HG02943 (cell line): ENCODE results near the gene GAPDHS.

Experiments used
- ATAC-seq: cut with Tn5 transposase; IDR thresholded peaks from one replicate; pipeline ENCODE4 v1.9.1; 2021; ENCODE audit warnings: mild to moderate bottlenecking, low read depth, moderate library complexity; ENCODE audit not compliant: unreplicated experiment

GAPDHS gene

DNA sequence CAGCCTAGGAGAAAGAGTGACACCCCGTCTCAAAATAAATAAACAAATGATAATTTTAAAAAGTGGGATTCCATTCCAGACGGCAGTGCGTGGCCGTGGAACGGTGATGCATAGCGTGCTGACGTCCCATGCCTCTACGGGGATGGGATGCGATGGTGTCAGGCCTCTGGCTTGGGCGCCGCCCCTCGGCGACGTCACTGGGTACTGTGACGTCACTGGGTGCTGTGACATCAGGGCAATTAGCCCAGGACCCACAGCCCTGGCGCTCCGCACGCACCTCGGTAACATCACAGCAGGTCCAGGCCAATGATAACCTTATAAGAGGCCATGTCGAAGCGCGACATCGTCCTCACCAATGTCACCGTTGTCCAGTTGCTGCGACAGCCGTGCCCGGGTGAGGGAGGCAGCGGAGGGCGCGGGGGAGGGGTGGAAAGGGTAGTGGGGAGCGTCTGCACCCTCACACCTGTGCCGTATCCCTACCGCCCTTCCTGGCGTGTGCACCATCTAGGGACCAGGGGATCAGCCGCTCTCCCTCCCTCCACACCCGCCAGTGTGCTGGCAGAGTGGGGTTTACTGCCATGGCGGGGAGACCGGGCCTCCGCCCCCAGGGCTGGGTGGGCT lies at the start of gene GAPDHS:
Gene GAPDHS, plus strand, starts transcription at position 256 of the 621 bp plus-strand sequence. Its CDS starts 72 bp downstream, at position 328.
- no peak for ATAC-seq

DNA sequence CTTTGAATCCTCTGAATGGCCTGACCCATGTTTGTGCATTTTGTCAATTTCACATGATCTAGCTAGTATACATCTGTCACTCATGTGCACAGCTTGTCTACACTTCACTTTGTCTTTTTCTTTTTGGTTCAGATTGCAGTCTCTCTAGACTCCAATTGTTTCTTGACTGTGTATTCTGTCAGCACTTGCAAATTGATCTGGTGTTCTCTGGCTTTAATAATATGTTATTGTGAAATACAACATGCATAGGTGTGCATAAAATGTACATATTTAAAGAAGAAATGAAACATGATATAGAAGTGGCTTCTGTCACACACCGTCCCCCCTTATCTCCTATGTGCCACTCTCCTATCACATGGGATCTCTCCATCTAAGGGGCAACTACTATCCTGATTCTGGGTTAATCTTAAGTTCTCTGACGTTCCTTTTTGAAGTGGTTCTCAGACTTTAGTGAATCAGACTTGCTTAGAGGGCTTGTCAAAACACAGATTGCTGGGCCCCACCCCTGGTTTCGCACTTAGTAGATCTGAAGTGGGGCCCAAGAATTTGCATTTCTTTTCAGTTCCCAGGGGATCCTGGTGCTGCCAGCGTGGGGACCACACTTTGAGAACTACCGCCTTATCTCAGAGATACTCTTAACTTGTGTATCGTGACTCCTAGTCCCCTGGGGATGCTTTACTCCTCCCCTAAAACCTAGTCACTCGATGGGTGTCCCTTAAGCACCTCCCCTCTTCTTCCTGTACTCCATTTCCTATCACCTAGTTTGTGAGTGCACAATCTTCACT lies 48.8 kb upstream of the GAPDHS start:
- peak; percentile 57 for ATAC-seq

DNA sequence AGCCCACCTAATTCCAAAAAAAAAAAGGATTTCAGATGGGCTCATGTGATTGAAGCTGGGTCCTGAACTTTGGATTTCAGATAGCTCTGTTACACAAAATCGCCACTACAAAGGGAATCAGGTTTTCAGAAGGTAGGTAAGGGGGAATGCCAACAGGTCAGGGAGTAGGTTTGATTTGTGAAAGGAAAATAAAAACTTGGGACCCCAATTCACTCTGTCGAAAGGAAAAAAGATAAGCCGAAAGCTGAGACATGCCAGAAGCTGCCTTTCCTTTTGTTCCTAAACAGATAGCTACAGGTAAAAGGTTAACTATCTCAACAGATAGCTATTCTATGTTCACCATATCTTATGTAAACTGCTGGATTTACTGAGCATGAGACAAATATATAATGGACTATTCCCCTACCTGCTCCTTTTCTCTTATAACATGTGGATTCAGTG lies 47.0 kb upstream of the GAPDHS start:
- no peak for ATAC-seq

DNA sequence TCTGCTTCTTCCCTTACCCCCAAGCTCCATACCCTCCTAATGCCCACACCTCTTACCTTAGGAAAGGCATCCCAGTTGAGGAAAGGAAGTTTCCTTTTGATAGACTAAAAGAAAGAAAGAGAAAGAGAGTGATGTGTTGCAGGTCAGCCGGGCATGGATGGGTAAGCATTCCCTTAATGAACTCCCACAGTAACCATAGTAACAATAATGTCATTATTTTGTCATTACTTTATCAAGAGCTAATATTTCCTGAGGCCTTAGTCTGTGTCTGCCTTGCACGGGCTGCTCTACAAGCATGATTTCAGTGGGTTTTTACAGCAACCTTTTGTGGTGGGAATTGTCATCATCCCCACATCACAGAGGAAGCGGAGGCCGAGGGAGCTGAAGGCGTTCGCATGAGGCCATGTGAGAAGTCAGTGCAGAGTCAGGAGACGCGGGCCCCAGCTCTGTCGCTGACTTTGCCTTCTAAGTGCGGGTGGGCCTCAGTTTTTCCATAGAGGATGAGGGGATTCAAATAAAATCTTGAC lies 45.5 kb upstream of the GAPDHS start:
- ATAC-seq, result no peak

DNA sequence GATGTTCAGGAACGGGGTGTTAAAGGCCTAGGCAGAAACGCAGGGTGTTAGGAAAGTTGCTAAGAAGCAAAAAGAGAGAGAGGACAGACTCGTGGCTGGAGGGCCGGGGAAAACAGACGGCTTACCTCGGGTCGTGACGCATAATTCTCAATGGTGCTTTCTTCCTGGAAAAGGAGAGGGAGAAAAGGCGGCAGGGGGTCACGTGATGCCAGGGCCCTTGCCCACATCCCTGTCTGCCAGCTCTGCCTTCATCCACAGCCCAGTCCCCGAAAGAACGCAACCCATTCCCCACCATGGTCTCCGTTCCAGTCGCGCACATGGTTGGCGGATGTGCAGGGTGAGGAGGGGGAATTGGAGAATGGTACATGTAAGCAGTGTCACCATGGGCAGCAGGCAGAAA lies 44.6 kb upstream of the GAPDHS start:
- ATAC-seq, result no peak

DNA sequence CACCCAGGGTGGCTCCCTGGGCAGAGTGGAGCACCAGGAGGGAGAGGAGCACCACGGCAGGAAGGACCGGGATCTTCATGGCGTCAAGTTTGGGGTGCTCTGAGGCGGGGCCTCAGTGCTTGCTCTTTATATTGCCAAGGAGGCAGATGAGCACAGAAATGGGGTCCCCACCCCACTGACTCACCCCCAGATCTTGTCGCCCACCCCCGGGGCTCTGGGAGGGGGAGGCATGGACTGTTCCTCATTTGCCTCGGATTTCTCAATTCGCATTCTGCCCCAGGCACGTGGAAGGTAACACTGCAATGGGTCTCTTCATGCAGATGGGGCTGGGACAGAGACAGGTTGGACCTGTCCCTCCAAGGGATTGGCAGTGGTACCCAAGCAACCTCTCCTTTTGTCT lies 42.9 kb upstream of the GAPDHS start, which contains the start of gene KRTDAP:
Gene KRTDAP, minus strand, starts transcription at position 101 of the 400 bp plus-strand sequence. Its CDS starts 22 bp downstream, at position 79.
- ATAC-seq, result no peak

DNA sequence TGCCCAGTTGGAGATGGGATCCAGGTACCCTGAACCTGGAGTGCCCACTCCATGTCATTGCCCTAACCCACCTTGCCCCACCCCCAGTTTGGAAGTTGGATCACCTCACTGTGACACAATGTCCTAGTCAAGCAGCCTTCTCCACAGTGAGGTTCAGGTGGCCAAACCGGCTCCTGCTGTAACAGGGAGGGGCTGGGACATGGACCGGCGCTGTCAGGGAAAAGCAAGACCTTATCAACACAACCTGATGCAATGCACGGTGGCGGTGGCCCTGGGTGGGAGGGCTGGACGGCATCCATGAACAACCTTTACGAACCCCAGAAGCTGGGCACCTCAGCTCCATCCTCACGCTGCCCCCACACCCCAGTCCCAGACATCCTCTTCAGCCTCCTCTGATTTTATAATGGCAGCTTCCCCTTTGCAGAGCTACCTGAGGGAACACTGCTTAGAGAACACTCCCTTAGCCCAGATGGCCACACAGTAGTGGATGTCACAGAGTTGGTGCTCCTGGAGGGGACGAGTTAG lies 41.4 kb upstream of the GAPDHS start:
- no peak for ATAC-seq

DNA sequence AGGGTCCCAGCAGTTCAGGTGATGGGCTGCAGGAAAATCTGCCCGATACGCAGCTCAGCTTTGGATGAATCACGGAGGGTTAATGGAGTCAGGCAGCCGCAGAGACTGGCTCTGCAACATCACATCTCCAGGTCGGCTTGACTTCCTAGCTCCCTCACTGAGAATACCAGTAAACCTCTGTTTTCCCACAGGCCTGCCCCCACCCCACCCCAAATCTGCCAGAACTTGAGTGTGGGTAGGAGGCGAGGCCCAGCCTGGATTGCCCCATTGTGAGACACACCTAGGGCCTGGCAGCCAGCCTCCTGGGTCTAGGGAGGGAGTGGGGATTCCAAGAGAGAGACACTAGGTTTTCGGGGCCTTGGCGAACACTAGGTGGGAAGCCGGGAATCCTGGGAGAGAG lies 39.3 kb upstream of the GAPDHS start:
- no peak for ATAC-seq

DNA sequence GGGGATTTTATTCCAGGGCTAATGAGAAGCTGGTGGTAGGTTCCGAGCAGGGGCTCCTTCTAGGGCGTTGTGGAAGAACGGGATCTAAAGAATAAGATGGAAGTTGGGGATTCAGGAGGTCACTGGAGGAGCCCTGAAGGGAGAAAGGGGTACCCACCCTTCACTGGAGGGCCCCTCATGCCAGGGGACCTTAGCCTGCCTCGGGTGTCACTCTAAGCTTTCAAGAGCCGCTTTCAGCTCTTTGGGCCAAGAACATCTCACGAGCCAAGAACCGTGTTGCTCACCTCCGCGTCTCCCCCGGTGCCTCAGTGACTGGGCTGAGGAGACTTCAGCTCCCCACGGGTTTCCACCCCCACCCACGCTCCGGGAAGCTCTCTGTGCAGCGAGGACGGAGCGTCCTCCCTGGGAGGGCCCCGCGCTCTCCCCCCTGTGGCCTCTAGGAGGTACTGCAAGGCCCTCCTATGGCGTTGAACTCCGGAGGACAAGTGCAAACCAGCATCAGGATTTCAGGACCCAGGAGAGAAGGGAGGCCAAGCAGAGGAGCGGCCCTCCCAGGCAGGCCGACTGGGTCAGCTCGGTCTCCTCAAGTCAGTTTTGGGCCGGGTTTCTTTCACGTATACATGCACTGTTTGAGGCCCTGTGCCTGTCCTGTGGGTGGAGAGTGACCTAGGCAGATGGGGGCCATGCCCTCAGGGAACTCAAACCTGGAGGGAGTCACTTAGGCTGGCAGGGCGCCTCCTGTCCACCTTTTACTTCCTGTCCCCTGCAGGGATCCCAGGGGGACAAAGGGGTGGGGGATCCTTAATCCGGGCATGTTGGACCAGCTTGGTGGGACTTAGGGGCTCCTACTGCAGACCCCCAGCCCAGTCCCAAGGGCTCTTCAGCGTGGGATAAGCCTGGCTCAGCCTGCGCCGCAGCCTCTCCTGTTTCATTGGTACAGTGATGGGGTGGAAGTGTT lies 37.9 kb upstream of the GAPDHS start:
- no peak for ATAC-seq

DNA sequence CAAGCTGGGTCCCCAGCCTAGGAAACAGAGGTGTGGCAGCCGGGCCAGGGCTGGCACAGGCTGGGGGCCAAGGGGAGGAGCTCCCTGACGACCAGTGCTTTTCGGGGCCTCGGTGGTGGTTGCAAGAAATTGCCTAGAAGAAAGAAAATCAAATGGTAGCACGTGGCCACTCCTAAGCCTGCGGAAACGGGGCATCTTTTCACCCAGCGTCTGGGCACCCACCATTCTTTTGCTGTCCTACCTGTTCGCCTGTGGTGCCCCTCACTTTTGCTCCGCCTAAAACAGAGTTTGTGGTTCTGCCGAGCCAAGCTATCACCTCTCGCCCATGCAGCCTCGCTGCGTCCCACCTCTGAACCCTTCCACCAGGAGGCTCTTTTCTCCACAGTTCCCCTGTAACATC lies 35.9 kb upstream of the GAPDHS start:
- ATAC-seq, result no peak

DNA sequence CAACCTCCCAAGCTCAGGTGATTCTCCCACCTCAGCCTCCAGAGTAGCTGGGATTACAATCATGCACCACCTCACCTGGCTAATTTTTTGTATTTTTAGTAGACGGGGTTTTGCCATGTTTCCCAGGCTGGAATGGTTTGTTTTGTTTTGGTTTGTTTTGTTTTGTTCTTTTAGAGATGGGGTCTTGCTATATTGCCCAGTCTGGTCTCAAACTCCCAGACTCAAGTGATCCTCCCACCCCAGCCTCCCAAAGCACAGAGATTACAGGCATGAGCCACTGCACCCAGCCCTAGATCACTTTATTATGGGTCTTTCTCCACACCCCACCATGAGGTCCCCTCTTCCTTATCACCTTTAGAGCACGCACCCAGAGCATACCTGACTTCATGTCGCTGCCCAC lies 35.0 kb upstream of the GAPDHS start:
- no peak for ATAC-seq

DNA sequence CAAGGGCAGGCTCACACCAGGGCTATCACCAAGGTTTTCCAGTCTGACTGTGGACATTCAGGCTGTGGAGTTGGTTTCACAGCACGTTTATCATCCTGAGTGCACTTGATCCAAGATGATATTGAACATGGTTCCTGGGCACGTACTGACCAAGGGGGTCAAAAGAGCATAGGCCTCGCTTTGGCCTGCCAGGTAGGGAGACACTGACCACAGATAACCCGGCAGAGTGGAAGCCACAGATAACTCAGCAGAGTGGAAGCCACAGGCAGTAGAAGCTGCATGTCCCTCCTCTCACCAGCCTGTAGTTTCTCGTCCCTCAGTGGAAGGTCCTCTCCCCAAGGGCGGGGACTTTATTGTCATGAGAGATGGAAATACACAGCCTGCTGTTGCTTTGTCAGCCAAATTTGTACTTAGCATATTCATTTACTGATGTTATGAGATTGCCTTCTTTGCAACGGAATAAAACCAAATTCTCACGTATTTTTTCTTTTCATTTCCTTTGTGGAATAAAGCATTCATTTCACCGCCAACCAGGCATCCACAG lies 34.2 kb upstream of the GAPDHS start:
- no peak for ATAC-seq

DNA sequence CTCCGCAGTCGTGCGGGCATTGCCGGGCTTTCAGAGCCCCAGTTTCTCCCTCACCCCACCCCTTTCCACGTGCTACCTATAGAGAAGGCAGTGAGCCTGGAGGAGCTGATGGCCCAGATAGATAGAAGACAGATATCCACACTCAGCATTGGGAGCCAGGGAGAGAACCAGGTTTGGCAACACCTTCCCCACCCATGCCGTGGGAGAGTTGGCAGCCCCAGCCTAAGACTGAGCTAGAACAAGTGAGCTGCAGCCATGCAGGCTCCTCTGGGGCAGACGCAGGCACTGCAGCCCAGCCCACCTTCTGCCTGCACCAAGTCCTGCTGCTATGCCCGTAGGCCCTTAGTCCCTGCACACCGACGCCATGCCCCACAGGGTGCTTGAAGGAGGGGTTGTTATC lies 32.6 kb upstream of the GAPDHS start:
- ATAC-seq, result no peak

DNA sequence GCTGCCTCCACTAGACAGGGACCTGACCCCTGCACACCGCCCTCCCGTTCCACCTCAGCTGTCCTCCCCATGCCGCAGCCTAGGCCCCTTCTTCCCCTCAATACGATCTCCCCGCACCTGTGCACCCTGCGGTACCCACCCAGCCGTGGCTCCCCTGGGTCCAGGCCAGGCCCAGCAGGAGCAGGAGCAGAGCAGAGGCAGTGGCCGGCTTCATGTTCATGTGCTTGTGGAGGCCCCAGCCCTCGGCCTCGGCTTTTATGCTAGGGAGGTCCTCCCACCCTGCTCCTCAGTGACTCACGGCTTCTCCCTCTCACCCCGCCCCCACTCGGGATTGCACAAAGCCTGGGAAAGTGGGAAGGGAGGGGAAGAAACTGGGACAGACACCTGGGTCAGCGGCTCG lies 31.6 kb upstream of the GAPDHS start:
- no peak for ATAC-seq

DNA sequence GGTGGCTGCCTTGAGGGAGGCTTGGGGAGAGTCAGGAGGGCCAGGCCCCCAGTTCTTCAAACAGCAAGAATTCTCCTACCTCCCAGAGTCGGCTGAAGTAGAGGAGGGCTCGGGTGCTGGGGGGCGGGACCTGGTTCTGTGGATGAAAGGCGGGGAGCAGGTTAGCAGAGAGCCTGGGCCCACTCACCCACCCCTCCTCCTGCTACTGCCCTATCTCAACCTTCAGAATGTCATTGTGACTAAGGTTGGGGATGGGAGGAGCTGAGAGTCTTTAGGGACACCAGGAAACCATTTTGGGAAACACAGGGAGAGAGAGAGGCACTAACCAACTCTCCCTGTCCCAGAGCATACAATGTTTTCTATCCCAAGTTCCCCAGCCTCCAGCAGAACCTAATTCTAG lies 30.5 kb upstream of the GAPDHS start:
- no peak for ATAC-seq

DNA sequence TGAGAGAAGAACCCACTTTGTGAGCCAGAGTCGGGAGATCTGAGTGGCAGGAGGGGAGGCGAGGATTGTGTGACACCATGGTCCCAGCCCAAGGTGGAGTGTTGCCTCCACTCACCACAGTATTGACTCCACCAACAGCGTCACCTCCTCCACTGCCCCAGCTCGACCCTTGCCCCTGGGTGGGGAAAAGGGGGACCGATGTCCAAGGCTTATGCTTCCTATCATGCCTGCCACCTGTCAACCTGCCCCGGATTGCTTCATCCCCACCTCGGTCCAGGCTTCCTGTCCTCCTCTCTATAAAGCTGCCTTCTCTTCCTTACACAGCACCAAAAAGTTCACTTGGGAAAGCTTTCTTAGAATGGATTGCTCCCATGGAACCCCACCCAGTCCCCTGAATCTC lies 27.2 kb upstream of the GAPDHS start:
- no peak for ATAC-seq

DNA sequence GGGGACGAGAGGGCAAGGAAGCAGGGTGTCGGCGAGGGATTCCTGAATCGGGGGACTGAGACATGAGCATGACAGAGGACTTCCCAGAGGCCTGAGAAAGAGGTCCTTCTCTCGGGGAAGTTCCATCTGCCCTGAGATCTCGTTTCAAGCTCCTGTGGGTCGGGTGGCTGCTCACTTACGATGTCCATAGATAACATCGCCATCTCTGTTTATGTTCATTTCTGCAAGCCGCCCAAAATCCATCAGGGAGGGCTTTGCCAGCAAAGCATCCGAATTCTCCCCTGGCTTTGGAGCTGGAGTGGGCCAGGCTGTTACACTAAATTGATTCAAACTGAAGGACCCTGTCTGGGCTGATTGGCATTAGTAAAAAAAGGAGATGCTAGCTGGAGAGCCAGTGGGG lies 25.7 kb upstream of the GAPDHS start:
- ATAC-seq, result no peak

DNA sequence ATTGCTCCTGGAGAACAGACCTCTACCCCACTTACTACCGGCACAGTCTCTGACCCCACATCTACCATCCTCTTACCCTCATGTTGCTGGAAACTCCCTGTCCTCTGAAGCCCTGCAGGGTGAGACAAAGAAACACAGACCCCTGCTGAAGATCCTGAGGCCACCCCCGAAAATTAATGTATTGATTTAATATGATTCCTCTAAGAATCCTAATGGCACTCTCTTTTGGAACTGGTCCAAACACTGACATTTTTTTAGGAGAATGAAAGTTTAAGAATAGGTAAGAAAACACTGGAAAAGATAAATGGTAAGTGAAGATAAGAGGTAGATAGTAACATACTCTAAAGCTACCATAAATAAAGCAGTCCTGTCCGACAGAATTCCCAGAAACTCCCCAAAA lies 25.1 kb upstream of the GAPDHS start:
- no peak for ATAC-seq

DNA sequence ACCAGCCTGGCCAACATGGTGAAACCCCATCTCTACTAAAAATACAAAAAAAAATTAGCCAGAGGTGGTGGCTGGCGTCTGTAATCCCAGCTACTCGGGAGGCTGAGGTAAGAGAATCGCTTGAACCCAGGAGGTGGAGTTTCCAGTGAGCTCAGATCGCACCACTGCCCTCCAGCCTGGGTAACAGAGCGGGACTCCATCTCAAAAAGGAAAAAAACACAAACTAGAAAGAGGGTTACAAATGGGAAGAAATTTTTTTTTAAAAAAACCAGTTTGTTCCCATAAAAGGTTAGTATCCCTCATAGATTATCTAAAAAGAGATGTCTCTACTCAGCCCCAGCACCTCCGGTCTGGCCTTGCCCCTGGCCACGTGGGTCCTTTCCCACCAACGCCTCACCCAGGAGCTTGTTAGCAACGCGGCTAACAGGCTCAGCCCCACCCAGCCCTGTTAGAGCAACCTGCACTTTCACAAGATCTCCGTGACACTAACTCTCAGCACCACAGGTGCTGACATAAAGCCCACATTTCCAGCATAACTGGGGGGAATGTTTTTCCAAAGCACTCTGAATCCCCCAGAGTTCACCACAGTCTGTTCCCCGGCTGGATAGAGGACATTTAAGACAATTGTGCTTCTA lies 24.1 kb upstream of the GAPDHS start:
- no peak for ATAC-seq
